ENCODE measurements around the gene NT5C1A.

Gene NT5C1A

DNA sequence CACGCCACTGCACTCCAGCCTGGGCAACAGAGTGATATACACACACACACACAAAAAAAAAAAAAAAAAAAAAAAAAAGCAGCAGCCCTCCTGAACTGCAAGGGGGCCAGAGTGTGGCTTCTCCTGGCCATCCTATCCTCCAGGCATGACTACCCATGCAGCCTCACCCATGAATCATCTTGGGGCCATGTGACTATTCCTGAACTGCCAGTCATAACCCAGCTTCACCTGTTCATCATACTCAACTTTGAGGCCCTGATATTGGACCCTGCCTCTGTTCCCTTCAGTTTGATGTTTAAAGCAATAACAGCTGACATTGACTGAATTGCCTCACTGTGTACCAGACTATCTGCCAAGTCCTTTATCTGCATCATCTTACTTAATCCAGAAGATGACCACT is 22.1 kb upstream of the NT5C1A start:
- Histone ChIP-seq H3K36me3 (ENCODE audit: control insufficient read depth, insufficient read depth, low read length) (no peaks in the 10 kb centered on the region), H3K4me3 (replicated peaks; ENCODE audit: low read depth, low read length) (no peak overlapping the region), H3K27me3 (replicated peaks; ENCODE audit: control insufficient read depth, insufficient read depth, low read length) (no peaks in the 10 kb centered on the region; the same call in 1 of the 2 replicates)
- TF ChIP-seq, protein P1, sequence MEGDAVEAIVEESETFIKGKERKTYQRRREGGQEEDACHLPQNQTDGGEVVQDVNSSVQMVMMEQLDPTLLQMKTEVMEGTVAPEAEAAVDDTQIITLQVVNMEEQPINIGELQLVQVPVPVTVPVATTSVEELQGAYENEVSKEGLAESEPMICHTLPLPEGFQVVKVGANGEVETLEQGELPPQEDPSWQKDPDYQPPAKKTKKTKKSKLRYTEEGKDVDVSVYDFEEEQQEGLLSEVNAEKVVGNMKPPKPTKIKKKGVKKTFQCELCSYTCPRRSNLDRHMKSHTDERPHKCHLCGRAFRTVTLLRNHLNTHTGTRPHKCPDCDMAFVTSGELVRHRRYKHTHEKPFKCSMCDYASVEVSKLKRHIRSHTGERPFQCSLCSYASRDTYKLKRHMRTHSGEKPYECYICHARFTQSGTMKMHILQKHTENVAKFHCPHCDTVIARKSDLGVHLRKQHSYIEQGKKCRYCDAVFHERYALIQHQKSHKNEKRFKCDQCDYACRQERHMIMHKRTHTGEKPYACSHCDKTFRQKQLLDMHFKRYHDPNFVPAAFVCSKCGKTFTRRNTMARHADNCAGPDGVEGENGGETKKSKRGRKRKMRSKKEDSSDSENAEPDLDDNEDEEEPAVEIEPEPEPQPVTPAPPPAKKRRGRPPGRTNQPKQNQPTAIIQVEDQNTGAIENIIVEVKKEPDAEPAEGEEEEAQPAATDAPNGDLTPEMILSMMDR (IDR thresholded peaks at IDR 0.05; ENCODE audit: insufficient read depth, low read length, poor library complexity, severe bottlenecking) = no peak
- no peak for DNase-seq (ENCODE audit: extremely low read depth, insufficient read length)

- Histone ChIP-seq H3K27me3 (replicated peaks; ENCODE audit: control insufficient read depth, insufficient read depth, low read length) (no peaks in the 10 kb centered on the region; the same call in 1 of the 2 replicates), H3K36me3 (ENCODE audit: control insufficient read depth, insufficient read depth, low read length) (no peaks in the 10 kb centered on the region), H3K4me3 (replicated peaks; ENCODE audit: low read depth, low read length) (no peak overlapping the region)
- no peak for DNase-seq (ENCODE audit: extremely low read depth, insufficient read length)
- TF ChIP-seq, protein P1 (IDR thresholded peaks at IDR 0.05; ENCODE audit: insufficient read depth, low read length, poor library complexity, severe bottlenecking) = no peak
These were observed 20.5 kb upstream of the NT5C1A start for GRCh38 chr1:39692152-39693074.

DNA sequence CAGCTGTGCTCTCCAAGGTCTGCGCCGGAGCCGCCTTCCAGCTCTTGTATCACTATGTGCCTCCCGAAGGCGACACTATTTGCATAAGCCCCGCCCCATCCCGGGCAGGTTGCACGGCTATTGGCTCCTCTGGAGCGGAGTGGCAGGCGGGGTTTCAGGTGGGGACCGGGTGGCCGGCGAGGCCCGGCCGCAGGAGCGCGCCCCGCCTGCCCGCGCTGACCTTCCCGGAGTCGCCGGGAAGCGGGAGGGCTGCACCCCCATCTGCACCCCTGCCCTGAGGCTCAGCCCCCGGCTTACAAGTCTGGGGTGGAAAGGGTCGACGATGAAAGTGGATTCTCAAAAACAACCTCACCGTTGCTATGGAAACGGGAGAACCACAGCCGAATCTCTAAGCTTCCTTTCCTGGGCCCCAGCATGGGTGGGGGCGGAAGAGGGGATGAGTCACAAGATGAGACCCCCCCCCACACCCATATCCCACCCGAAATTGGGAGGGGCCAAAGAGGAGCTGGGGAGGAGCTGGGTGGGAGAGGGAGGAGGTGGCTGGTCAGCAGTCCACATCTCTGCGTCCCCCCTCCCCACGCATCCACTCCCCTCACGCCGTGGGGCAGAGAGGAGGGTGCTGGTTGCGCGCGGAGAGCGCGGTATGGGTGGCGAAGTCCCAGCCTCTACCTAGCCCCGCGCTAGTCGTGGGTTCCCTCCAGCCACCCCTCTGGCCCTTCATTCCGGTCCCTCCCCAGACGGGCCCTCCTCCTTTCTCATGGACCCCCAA is 19.7 kb upstream of the NT5C1A start, which contains the start of gene HPCAL4:
Gene HPCAL4, minus strand, starts transcription at position 51 of the 769 bp plus-strand sequence. CDS start 6,830 bp downstream, outside the sequence.
- DNase-seq (ENCODE audit: extremely low read depth, insufficient read length) = peak; percentile 77
- Histone ChIP-seq H3K4me3 (replicated peaks; ENCODE audit: low read depth, low read length) (peak within 1 kb of the TSS; percentile 55), H3K27me3 (replicated peaks; ENCODE audit: control insufficient read depth, insufficient read depth, low read length) (no peaks in the 10 kb centered on the region; the same call in 1 of the 2 replicates)

DNA sequence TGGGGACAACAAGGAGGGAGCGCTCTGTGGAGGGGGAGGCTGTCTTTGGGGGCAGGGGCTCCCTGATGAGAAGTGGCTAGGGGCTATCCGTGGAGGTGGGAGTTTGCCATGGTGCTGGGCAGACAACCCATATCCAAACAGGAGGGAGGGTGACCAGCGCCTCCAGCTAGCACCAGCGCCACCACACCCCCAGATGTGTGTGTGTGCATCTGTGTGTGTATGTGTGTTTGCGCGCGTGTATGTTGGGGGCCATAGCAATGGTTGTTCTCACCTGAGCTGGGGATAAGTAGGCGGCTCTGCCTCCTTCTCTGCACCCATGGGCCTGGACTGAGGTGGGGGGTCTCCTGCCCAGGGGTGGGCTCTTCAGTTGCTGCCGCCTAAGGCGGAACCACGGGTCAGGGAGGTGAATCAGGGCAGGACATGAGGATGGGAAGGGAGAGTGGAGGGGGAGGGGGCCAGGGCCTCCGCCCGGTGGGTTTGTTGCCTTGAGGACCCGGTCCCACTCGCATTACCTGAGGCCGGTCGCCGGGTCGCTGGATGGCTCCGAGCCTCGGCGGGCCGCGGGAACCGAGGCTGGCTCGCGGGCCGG is 19.0 kb upstream of the NT5C1A start:
- H3K4me3 ChIP-seq (replicated peaks; ENCODE audit: low read depth, low read length) = peak overlapping the region; percentile 55
- TF ChIP-seq, protein P1 (IDR thresholded peaks at IDR 0.05; ENCODE audit: insufficient read depth, low read length, poor library complexity, severe bottlenecking) = no peak

More for the DNA sequence above, 19.7 kb upstream of the NT5C1A start, which contains the start of gene HPCAL4:
- TF ChIP-seq, protein P1 (IDR thresholded peaks at IDR 0.05; ENCODE audit: insufficient read depth, low read length, poor library complexity, severe bottlenecking) = no peak
- H3K36me3 ChIP-seq (ENCODE audit: control insufficient read depth, insufficient read depth, low read length) = no peaks in the 10 kb centered on the region

DNA sequence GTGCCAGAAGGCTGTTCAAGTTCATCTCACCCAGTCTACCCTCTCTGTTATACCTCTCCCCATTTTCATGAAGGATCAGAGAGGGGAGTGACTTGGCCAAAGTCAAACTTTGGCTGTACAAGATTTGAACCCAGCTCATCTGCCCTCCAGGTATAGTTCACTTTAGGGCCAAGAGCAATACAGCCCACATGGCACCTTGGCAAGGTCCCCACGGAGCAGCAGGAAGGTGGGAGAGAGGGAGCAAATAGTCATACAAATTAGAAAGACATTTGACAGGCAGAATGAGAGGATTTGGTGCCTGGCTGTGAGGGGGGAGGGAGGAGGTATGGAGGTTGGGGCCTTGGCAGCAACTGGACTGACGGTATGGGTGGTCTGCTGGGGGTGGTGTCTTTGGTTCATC is 18.3 kb upstream of the NT5C1A start:
- Histone ChIP-seq H3K36me3 (ENCODE audit: control insufficient read depth, insufficient read depth, low read length) (no peaks in the 10 kb centered on the region), H3K4me3 (replicated peaks; ENCODE audit: low read depth, low read length) (no peak overlapping the region), H3K27me3 (replicated peaks; ENCODE audit: control insufficient read depth, insufficient read depth, low read length) (no peaks in the 10 kb centered on the region; the same call in 1 of the 2 replicates)
- TF ChIP-seq, protein P1 (IDR thresholded peaks at IDR 0.05; ENCODE audit: insufficient read depth, low read length, poor library complexity, severe bottlenecking) = no peak
- DNase-seq (ENCODE audit: extremely low read depth, insufficient read length) = no peak

More for the DNA sequence above, 19.0 kb upstream of the NT5C1A start:
- Histone ChIP-seq H3K27me3 (replicated peaks; ENCODE audit: control insufficient read depth, insufficient read depth, low read length) (no peaks in the 10 kb centered on the region; the same call in 1 of the 2 replicates), H3K36me3 (ENCODE audit: control insufficient read depth, insufficient read depth, low read length) (no peaks in the 10 kb centered on the region)
- no peak for DNase-seq (ENCODE audit: extremely low read depth, insufficient read length)

All from GM06990 (cell line).